ENCODE measurements around the gene DCLK1.

- no peak for TF ChIP-seq CTCF (IDR thresholded peaks at IDR 0.05)
- TF ChIP-seq POLR2A (IDR thresholded peaks at IDR 0.05) = no peak
Measured at GRCh38 chr13:35792021-35792420, 339.2 kb downstream of the DCLK1 start.

Data from right lobe of liver (tissue), 4 donors.